Body of pancreas (tissue), 4 donors: ENCODE data around the gene PLAC1. TPM values are rescaled to one million over a fixed set of nuclear protein-coding genes. Genes with fewer than 3 reads are reported as not detected.

Experiments
- ATAC-seq: fragments of 150-250 bp; one replicate; pipeline ENCODE4 v1.9.1; 2016
- DNase-seq, 4 donors: peaks; one replicate each; pipeline ENCODE4 v3.0.0-alpha.2; 2019
- H3K27ac ChIP-seq, 4 donors: fragments of 200-600 bp; sonication (generic); 1 replicate in 3 of 4; 2 replicates in 1 of 4; pipeline versions ENCODE4 v1.5.1 to v1.6.1; 2016 to 2019; ENCODE audit warnings: mild to moderate bottlenecking in 1 of 4, mixed read lengths in 1 of 4, moderate library complexity in 1 of 4
- H3K27me3 ChIP-seq, 2 donors: fragments of 200-600 bp; sonication (generic); one replicate each; pipeline ENCODE4 v1.6.0; 2016; ENCODE audit warnings: mild to moderate bottlenecking in 1 of 2
- H3K36me3 ChIP-seq, 2 donors: fragments of 200-600 bp; sonication (generic); replicated peaks in 1 of 2; 2 replicates each; pipeline ENCODE4 v1.5.1; 2016; ENCODE audit warnings: low read depth in 2 of 2; ENCODE audit not compliant: insufficient read depth in 1 of 2
- H3K4me1 ChIP-seq: fragments of 200-600 bp; sonication (generic); one replicate; pipeline ENCODE4 v1.6.0; 2016
- H3K4me3 ChIP-seq, 2 donors: fragments of 200-600 bp; sonication (generic); 1 replicate in 1 of 2; 2 replicates in 1 of 2; pipeline ENCODE4 v1.5.1; 2016 to 2019
- H3K9me3 ChIP-seq, 3 donors: fragments of 200-600 bp; sonication (generic); 1 replicate in 2 of 3; 2 replicates in 1 of 3; pipeline ENCODE4 v1.5.1; 2016
- CTCF ChIP-seq, 7 experiments: fragments of 450-650 bp in 4 of 7; fragments of 200-600 bp in 3 of 7; sonication (generic) in 3 of 7; IDR thresholded peaks; one replicate each; pipeline ENCODE4 v1.5.1; 2016 to 2019; ENCODE audit warnings: antibody characterized with exemption in 7 of 7
- POLR2A ChIP-seq, 3 donors: fragments of 450-650 bp; IDR thresholded peaks; one replicate each; pipeline ENCODE4 v1.6.1; 2016; ENCODE audit warnings: antibody characterized with exemption in 3 of 3, mild to moderate bottlenecking in 2 of 3
- WGBS, 2 donors: methylation state at CpG; one replicate each; pipeline ENCODE4 v1.1.5; 2017; 5-methylcytosine and 5-hydroxymethylcytosine counted together
- intact Hi-C: fragments of 100-400 bp; cut with DNase I; formaldehyde crosslinking; loops from one replicate; pipeline ENCODE4 v1.15.1; 2023
- total RNA-seq, 2 donors: library from RNA; depleted of rRNA; stranded (reverse); fragments of >200 nt; gene quantifications; one replicate each; pipeline ENCODE4 v1.1.0, GENCODE V29; 2016

PLAC1 gene
- total RNA-seq, 2 donors from 2014 or later: not detected

GRCh38 chrX:134640914-134641313 is 17.4 kb downstream of the PLAC1 start:
- Histone ChIP-seq H3K9me3 (no peaks in the 10 kb centered on the region), H3K4me3 (no peak overlapping the region), H3K27me3 (no peaks in the 10 kb centered on the region), H3K27ac (no peak overlapping the region), H3K4me1 (no peaks in the 10 kb centered on the region), H3K36me3 (no peaks in the 10 kb centered on the region)
- TF ChIP-seq CTCF (IDR thresholded peaks at IDR 0.05) (no peak), POLR2A (IDR thresholded peaks at IDR 0.05) (no peak)
- DNase-seq (no peak), ATAC-seq (no peak)
- 65 to 81% methylated on average over 3 to 4 of the region's 4 CpGs for WGBS, 2 donors
- intact Hi-C loops: no loop called here

- Histone ChIP-seq H3K36me3 (no peaks in the 10 kb centered on the region), H3K27me3 (no peaks in the 10 kb centered on the region), H3K4me1 (no peaks in the 10 kb centered on the region), H3K9me3 (no peaks in the 10 kb centered on the region), H3K27ac (no peak overlapping the region), H3K4me3 (no peak overlapping the region)
- DNase-seq (no peak), ATAC-seq (no peak)
- 74 to 78% methylated on average over 3 to 5 of the region's 5 CpGs for WGBS, 2 donors
- TF ChIP-seq POLR2A (IDR thresholded peaks at IDR 0.05) (no peak), CTCF (IDR thresholded peaks at IDR 0.05) (no peak)
- intact Hi-C loops: no loop called here
Observed at GRCh38 chrX:134636851-134637250, 21.4 kb downstream of the PLAC1 start.

- no peak overlapping the region for H3K27ac ChIP-seq
- H3K27me3 ChIP-seq: no peaks in the 10 kb centered on the region
- WGBS, 2 donors: 55 to 73% methylated on average over 5 of the region's 5 CpGs
- H3K9me3 ChIP-seq: no peaks in the 10 kb centered on the region
- TF ChIP-seq POLR2A (IDR thresholded peaks at IDR 0.05) (no peak), CTCF (IDR thresholded peaks at IDR 0.05) (no peak)
- H3K36me3 ChIP-seq: no peaks in the 10 kb centered on the region
- DNase-seq (no peak), ATAC-seq (no peak)
- H3K4me3 ChIP-seq: no peak overlapping the region
- intact Hi-C loops: no loop called here
- H3K4me1 ChIP-seq: no peaks in the 10 kb centered on the region
Observed at GRCh38 chrX:134634691-134635090, 23.6 kb downstream of the PLAC1 start.

- Histone ChIP-seq H3K27me3 (no peaks in the 10 kb centered on the region), H3K36me3 (no peaks in the 10 kb centered on the region), H3K4me1 (no peaks in the 10 kb centered on the region), H3K27ac (no peak overlapping the region), H3K4me3 (no peak overlapping the region), H3K9me3 (no peaks in the 10 kb centered on the region)
- no peak for ATAC-seq
- intact Hi-C loops: no loop called here
- no peak for DNase-seq
- TF ChIP-seq CTCF (IDR thresholded peaks at IDR 0.05) (no peak), POLR2A (IDR thresholded peaks at IDR 0.05) (no peak)
Observed at GRCh38 chrX:134633832-134634231, 24.4 kb downstream of the PLAC1 start.

- Histone ChIP-seq H3K9me3 (no peaks in the 10 kb centered on the region), H3K27ac (no peak overlapping the region), H3K4me3 (no peak overlapping the region), H3K36me3 (no peaks in the 10 kb centered on the region), H3K27me3 (no peaks in the 10 kb centered on the region), H3K4me1 (no peaks in the 10 kb centered on the region)
- 60 to 73% methylated on average over 2 of the region's 2 CpGs for WGBS, 2 donors
- intact Hi-C loops: no loop called here
- ATAC-seq (no peak), DNase-seq (no peak)
- TF ChIP-seq POLR2A (IDR thresholded peaks at IDR 0.05): no peak
- TF ChIP-seq CTCF (IDR thresholded peaks at IDR 0.05): no peak
Observed at GRCh38 chrX:134633394-134633793, 24.9 kb downstream of the PLAC1 start.
